GM21717 (cell line): ENCODE results near the gene MTOR.
"Not testable (repeated sequence)": the region's sequence is repeated elsewhere in the genome, so short reads cannot be mapped to it uniquely, and the experiment has no call there.

Experiments
- ATAC-seq: cut with Tn5 transposase; IDR thresholded peaks from one replicate; pipeline ENCODE4 v1.9.1; 2021; ENCODE audit warnings: mild to moderate bottlenecking, moderate library complexity; ENCODE audit not compliant: unreplicated experiment

Gene MTOR

DNA sequence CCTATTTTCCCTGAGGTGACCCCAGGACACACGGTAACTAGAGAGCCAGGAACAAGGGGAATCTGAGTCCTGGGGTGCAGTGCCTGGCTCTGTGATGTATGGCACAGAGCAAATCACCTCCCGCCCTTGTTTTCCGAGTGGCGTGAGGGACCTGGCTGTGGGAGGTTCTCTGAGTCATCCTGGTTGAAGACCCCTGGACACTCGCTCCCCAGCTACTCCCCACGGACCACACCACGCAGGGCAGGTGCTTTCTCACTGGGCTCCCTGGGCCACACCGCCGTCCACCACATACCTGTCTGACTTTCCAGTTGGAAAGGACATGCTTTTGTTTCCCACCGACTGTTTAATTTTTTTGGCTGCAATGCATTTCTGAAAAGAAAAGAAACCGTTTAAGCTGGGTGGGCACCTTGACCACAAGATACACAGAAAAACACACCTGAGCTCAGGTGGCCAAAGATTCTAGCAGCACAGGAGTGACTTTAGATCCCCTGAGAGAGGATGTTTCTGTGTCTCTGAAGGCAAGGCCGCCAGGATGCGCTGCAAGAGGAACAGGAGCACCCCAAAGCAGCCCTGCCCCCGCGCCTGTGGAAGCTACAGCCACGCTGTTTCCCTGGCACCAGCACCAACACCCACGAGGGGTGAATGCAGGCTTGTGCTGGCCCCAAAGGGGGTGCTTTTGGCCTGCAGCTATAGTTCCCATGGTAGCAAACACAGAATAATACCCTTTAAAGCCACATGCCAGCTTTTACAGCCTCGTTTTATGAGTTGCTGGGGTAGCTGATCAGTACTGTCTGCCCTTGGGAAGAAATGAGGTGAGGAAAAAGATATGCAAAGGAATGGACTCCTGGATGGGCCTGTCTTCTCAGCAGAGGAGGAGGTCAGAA lies 194.4 kb downstream of the MTOR start:
- ATAC-seq: no peak

DNA sequence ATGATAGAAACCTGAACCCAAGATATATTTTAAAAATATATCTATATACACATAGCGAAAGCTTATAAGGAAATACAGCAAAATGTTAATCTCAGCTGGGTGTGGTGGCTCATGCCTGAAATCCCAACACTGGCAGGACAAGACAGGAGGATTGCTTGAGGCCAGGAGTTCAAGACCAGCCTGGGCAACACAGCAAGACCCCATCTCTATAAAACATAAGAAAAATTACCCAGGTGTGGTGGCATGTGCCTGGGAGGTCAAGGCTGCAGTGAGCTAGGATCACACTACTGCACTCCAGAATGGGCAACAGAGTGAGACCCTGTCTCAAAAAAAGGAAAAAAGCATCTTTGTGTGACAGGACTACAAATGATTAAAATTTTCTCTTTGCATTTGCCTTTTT lies 196.6 kb downstream of the MTOR start:
- no peak for ATAC-seq

DNA sequence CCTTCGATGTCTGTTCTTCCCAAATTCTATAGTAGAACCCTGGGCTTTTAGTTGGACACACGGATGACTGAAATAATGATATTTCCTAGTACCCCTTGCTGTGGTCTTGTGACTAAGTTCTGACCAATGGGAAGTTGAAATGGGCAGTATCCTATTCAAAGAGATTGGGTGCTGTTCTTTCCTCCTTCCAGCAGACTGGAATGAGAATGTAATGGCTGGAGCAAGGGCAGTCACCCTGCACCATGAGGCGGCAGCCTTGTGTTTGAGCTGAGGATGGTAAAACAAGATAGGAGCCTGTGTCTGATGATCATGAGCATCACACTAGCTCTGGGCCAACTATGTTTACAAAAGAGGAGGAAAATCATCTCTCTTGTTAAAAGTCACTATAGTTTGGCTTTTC lies 197.4 kb downstream of the MTOR start:
- ATAC-seq: no peak

DNA sequence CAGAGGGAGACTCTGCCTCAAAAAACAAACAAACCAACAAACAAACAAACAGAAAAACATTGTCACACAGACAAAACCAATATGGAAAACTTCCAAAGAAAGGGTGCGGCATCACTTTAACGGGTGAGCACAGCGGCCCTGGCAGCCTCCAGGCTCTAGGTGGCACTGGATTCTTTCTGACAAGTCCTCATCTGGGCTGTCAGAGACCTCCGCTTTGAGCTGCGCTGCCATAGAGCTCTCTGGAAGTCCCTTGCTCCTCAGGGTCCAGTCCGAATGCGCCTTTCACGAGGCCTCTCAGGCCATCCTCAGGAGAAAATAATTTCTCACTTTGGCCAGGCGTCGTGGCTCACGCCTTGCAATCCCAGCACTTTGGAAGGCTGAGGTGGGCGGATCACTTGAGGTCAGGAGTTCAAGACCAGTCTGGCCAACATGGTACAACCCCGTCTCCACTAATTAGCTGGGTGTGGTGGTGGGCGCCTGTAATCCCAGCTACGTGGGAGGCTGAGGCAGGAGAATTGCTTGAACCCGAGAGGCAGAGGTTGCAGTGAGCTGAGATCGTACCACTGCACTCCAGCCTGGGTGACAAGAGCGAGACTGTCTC lies 198.3 kb downstream of the MTOR start:
- not testable (repeated sequence) for ATAC-seq

DNA sequence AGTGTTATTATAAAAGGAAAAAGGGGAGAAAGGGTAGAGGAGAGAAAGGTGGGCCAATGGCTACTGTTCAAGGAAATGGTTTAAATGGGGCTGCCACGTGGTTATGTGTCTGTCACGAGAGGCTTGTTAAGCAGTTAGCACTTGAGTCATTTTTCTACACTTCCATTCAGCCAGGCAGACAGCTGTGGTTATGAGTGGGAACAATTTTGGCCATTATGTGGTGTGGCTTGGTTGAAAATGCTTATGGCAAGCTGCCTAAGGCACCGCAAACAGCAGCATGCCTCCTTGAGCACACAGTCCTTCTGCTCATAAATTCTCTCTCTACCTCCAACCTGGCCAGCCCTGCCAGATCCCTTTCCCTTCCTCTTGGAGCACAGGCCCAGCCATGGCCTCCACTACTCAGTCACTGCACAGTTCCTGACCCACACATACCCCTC lies 199.4 kb downstream of the MTOR start:
- ATAC-seq: no peak

DNA sequence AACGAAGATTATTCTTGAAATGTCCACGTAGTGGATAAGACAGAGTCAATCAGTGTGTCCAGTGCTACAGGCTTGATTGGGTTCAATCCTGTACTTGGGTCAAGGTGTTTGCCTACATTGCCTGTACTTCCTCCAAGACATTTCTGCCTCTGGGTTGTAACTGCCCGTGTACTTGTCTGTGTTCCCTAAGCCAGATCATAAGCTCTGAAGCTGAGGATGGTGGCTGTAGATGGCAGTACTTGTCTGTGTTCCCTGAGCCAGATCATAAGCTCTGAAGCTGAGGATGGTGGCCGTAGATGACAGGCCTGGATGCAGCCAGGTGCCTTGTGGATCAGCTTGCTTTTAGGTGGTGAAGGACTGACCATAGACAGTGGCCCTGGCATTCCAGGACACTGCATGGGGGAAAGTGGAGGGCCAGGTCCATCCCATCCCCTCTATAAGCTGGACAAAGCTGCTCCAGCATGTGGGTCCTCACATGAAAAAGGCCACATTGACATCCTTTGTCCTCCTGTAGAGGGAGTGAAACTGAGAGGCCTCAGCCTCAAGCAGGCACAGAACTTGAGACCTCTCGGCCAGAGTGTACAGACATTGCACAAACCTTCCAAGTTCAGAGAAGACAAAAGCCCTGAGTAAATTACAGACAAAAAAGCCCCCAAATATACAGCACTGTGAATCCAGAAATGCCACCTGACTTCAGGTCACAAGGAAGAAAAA lies 200.5 kb downstream of the MTOR start:
- no peak for ATAC-seq

DNA sequence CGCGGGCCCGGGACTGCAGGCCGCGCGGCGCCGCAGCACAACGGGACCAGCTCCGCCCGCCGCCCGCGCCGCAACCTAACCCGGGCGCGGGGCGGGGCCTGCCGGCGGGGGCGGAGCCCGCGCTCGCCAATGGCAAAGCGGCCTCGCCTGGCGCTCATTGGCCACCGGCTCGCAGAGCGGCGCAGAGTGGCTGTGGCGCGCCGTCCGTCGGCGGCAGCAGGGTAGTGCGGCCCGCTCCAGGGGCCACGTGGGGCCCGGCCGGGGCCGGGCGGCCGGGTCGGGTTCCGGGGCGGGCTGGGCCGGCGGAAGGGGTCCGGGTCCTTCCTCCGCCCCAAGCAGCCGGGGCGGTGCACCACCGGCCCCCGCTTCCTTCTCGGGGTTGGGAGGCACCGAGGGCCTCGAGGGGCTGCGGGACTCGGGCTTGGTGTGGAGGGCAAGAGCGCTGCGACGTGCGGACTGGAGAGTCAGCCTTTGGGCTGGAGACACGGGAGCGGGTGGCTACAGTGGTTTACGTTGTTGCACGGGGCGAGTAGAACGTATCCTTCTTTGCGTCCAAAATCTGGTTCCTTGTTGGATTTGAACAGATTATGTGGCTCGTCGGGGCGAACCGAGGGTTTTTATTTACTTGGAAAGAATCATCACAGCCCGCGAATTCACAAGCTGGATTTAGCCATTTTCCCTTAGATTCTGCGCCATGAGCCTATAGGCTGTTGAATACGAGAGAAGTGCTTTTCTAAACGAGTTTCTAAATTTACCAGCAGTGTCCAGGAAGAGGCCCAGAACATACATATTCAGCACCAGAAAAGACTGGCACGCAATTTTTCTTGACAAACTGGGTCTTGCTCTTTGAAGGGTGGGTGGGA lies 202.2 kb downstream of the MTOR start, which contains the start of gene SRM:
Gene SRM (minus strand): TSS at position 51 of the 863 bp plus-strand sequence. CDS start 75 bp downstream, outside the sequence.
- ATAC-seq: peak; percentile 82

DNA sequence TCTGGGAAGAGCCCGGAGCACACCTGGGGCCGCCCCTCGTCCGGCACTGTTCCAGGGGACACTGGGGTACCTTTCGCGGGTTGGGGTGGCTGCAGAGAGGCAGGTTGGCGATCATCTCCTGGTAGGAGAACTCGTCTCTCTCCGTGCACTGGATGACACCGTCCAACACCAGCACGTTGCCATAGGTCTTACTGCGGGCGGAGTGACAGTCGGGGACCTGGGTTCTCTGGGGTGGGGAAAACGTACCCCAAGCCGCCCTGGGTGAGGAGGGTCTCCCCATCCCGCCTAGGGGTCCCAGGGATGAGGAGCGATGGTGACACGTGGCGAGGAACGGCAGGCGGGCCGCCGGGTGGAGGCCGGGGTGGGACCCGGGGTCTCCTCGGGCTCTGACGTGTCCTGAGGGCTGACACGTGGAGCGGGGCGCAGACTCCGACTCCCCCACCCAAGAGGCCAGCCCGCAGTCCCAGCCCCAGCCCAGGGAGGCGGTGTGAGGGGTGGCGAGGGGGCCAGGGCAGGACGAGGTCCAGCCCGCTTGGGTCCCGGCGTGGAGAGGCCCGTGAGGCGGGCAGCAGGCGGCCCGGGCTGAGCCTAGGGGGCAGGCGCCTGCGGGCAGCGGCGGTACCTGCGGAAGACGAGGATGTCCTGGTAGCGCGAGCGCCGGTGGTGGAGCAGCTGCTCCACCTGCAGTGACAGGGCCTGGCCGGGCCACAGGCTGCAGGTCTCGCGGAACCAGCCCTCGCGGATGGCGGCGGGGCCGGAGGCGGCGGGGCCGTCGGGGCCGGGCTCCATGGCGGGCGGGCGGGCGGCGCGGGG lies 203.0 kb downstream of the MTOR start:
- peak; percentile 8 for ATAC-seq

DNA sequence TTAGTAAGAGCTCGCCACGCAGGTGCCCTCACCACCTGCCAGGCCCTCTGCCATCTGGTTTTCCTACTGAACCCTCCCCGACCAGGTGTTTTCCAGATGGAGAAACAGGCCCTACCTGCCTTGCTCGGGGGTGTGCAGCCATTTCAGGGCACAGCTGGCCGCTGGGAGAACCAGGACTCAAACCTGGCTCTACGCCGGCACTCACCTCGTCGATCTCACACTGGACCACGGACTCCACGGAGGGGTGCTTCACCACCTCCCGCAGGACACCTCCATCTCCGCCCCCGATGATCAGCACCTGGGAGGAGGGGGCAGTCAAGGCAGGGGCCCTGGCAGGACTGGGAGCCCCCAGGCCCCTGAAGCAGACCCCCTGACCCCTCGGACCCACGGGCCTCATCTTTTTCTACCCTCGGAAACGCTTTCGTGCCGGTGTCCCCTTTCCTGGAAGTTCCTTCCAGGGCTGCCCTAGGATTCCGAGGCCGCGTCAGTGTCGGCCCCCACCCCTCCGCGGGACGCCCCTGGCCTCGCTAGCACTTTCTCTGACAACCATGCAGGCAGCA lies 203.7 kb downstream of the MTOR start:
- no peak for ATAC-seq

DNA sequence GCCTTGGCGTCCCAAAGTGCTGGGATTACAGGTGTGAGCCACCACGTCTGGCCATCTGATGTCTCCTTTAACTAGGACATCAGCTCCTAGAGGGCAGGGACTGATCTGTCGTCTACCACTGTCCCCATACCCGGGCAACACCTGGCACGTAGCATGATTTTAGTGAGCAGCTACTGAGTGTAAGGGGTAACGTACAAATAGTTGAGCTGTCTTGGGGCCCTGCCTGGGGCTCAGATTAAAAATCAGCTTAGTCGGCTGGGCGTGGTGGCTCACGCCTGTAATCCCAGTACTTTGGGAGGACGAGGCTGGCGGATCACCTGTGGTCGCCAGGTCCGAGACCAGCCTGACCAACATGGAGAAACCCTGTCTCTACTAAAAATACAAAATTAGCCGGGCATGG lies 204.3 kb downstream of the MTOR start:
- ATAC-seq: no peak

DNA sequence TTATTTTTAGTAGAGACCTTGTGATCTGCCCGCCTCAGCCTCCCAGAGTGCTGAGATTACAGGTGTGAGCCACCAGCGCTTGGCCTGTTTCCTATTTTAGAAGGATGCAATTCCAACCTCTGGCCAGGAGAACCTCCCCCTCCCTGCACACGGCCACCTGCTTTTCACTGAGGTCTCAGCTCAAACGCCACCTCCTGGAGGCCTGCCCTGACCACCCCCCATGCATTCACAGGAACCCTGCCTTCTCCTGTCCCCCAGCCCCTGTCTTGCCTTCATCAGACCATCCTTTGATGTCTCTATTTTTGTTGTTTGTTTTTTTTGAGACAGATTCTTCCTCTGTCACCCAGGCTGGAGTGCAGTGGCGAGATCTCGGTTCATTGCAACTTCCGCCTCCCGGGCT lies 204.9 kb downstream of the MTOR start:
- no peak for ATAC-seq
